Kidney epithelial cell (primary cell): ENCODE data around the gene HIPK1. TPM values are rescaled to one million over a fixed set of nuclear protein-coding genes. Genes with fewer than 3 reads are reported as not detected.
"Not testable (repeated sequence)": the region's sequence is repeated elsewhere in the genome, so short reads cannot be mapped to it uniquely, and the experiment has no call there.

Experiments used
- DNase-seq: peaks from one replicate; pipeline ENCODE4 v3.0.0-alpha.2; 2010; ENCODE audit warnings: low read depth
- H3K27me3 ChIP-seq: 2 replicates; pipeline ENCODE4 v1.6.0; 2011; ENCODE audit warnings: low read length; ENCODE audit not compliant: control insufficient read depth, insufficient read depth
- H3K36me3 ChIP-seq: 2 replicates; pipeline ENCODE4 v1.5.1; 2011; ENCODE audit warnings: low read length; ENCODE audit not compliant: control insufficient read depth, insufficient read depth
- H3K4me3 ChIP-seq: 2 replicates; pipeline ENCODE4 v1.5.1; 2011; ENCODE audit warnings: low read depth, mild to moderate bottlenecking, control low read depth, low read length
- CTCF ChIP-seq: IDR thresholded peaks from 2 replicates; pipeline ENCODE4 v1.5.1; 2011; ENCODE audit warnings: mild to moderate bottlenecking, moderate library complexity, low read length, control low read depth, inconsistent platforms; ENCODE audit not compliant: insufficient read depth, poor library complexity, severe bottlenecking
- total RNA-seq: library from RNA; depleted of rRNA; stranded (reverse); fragments of >200 nt; gene quantifications from 2 replicates; pipeline ENCODE4 v1.2.3, GENCODE V29; 2015

Gene HIPK1
- total RNA-seq, 1 donor from 2014 or later = 25.6 TPM

GRCh38 chr1:113947388-113948107, 18.4 kb downstream of the HIPK1 start:
- Histone ChIP-seq H3K36me3 (no peaks in the 10 kb centered on the region), H3K27me3 (no peaks in the 10 kb centered on the region), H3K4me3 (no peak overlapping the region)
- TF ChIP-seq CTCF = no peak
- no peak for DNase-seq

DNA sequence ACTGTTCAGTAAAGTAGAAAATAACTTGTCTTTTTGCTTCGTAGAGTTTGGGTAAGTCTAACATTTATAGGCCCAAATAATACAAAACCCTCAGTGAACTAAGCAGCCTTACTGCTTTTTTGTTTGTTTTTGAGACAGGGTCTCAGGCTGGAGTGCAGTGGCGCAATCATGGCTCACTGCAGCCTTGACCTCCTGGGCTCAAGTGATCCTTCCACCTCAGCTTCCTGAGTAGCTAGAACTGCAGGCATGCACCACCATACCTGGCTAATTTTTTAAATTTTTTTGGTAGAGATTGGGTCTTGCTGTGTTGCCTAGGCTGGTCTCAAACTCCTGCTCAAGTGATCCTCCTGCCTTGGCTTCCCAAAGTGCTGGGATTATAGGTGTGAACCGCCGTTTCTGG, 19.0 kb downstream of the HIPK1 start:
- not testable (repeated sequence) for DNase-seq, H3K4me3 ChIP-seq, H3K27me3 ChIP-seq, H3K36me3 ChIP-seq

GRCh38 chr1:113949007-113949406, 19.9 kb downstream of the HIPK1 start:
- no peak for DNase-seq
- Histone ChIP-seq H3K27me3 (no peaks in the 10 kb centered on the region), H3K4me3 (no peak overlapping the region), H3K36me3 (no peaks in the 10 kb centered on the region)
- TF ChIP-seq CTCF = peak; percentile 33

GRCh38 chr1:113950908-113951307, 21.8 kb downstream of the HIPK1 start:
- H3K36me3 ChIP-seq = no peaks in the 10 kb centered on the region
- DNase-seq = no peak
- no peaks in the 10 kb centered on the region for H3K27me3 ChIP-seq
- no peak for TF ChIP-seq CTCF
- H3K4me3 ChIP-seq = no peak overlapping the region

- TF ChIP-seq CTCF = no peak
- H3K36me3 ChIP-seq = no peaks in the 10 kb centered on the region
- no peak for DNase-seq
- no peak overlapping the region for H3K4me3 ChIP-seq
- H3K27me3 ChIP-seq = no peaks in the 10 kb centered on the region
These were observed 22.6 kb downstream of the HIPK1 start for GRCh38 chr1:113951719-113952118.

- no peaks in the 10 kb centered on the region for H3K27me3 ChIP-seq
- H3K4me3 ChIP-seq = no peak overlapping the region
- H3K36me3 ChIP-seq = no peaks in the 10 kb centered on the region
- no peak for DNase-seq
- no peak for TF ChIP-seq CTCF
These were observed 28.9 kb downstream of the HIPK1 start for GRCh38 chr1:113957984-113958383.
